Measurements from ENCODE around the gene GRAMD4.

GRAMD4 gene

GRCh38 chr22:46612904-46613605, 7.1 kb upstream of the GRAMD4 start:
- peak overlapping the region; percentile 52 for H3K4me3 ChIP-seq (ENCODE audit: low read depth, low read length)
- no peak for TF ChIP-seq CTCF (IDR thresholded peaks at IDR 0.05; ENCODE audit: low read depth, low read length, missing control alignments)
- no peak for DNase-seq (ENCODE audit: low read depth)

DNA sequence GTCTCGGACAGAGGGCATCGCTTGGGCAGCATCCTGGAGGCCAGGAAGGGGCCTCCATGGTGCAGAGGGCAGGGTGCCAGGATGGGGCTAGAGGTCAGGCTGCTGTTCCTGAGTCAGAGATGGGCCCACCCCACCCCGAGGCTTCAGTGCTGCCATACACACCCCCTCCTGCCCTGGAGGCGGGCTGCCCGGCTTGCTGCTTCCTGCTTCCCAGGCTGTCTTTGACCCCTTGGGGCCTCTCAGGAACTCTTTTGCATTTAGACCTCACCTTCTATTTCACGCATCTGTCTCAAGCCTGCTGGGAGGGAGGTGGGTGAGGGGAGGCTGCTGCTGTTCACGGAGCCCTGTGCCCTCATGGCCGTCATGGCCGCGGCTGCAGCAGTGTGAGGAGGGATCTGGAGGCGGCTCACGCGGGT, 6.6 kb upstream of the GRAMD4 start:
- TF ChIP-seq CTCF (IDR thresholded peaks at IDR 0.05; ENCODE audit: low read depth, low read length, missing control alignments) = no peak
- peak; percentile 19 for DNase-seq (ENCODE audit: low read depth)
- H3K4me3 ChIP-seq (ENCODE audit: low read depth, low read length) = peak overlapping the region; percentile 52

- DNase-seq (ENCODE audit: low read depth) = peak; percentile 42
- H3K4me3 ChIP-seq (ENCODE audit: low read depth, low read length) = peak overlapping the region; percentile 52
- TF ChIP-seq CTCF (IDR thresholded peaks at IDR 0.05; ENCODE audit: low read depth, low read length, missing control alignments) = no peak
Observed at GRCh38 chr22:46614025-46614931, 5.9 kb upstream of the GRAMD4 start.

DNA sequence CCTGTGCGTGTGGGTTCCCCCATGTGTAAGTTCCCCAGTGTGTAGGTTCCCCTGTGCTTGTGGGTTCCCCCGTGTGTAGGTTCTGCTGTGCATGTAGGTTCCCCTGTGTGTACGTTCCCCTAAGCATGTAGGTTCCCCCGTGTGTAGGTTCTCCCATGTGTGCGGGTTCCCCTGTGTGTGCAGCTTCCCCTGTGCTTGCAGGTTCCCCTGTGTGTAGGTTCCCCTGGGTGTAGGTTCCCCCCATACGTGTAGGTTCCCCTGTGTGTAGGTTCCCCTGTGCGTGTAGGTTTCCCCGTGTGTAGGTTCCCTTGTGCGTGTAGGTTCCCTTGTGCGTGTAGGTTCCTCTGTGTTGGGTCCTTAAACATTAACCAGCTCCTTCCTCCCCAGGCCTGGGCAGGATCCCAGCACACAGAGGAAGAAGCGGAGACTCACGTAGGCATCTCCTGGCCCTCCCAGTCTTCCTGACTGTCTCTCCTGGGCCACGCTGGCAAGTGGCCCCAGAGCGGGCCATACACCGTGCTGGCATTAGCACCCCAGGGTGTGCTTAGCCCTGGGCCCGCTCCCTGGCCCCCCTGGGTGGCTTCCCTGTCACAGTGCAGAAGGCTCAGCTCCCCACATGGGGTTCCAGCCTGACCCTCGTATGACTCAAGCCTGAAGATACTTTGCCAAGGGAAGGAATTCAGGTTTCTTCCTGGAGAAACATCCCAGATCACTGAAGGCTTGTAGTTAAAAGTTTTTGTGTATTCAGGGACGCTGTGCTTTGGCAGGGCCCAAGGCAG, 2.8 kb upstream of the GRAMD4 start:
- DNase-seq (ENCODE audit: low read depth) = no peak
- no peak for TF ChIP-seq CTCF (IDR thresholded peaks at IDR 0.05; ENCODE audit: low read depth, low read length, missing control alignments)
- H3K4me3 ChIP-seq (ENCODE audit: low read depth, low read length) = no peak overlapping the region

DNA sequence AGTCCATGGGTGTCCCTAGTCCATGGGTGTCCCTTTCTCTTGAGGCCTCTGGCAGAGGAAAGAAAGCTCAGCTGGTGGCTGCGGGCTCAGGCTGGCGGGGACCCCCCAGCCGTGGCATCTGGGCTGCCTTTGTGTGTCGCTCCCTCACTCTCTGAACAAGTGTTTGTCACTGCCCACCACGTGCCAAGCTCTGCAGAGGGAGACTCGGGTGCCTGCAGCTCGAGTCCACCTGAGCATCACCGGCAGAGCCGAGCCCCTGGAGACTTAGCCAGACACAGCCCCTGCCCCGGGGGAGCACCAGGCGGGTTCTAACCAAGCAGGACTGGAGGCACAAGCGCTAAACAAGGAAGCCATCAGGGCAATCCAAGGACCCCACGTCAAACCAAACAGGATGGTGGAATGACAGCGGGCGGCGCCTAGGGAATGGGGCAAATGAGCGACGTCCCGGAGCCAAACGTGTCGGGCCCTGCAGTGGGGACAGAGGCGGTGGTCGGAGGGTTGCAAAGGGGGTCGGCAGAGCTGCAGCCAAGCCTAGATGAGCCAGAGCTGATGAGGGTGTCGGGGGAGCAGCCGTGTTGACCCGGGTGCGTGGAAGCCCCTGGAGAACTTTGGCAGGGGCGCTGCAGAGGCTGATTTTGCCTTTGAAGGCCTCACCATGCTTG, 2.1 kb upstream of the GRAMD4 start:
- H3K4me3 ChIP-seq (ENCODE audit: low read depth, low read length) = no peak overlapping the region
- no peak for DNase-seq (ENCODE audit: low read depth)
- no peak for TF ChIP-seq CTCF (IDR thresholded peaks at IDR 0.05; ENCODE audit: low read depth, low read length, missing control alignments)

- no peak for TF ChIP-seq CTCF (IDR thresholded peaks at IDR 0.05; ENCODE audit: low read depth, low read length, missing control alignments)
- H3K4me3 ChIP-seq (ENCODE audit: low read depth, low read length) = no peak overlapping the region
- no peak for DNase-seq (ENCODE audit: low read depth)
Observed at GRCh38 chr22:46618667-46619066, 1.5 kb upstream of the GRAMD4 start.

Measured in GM12864 (cell line).